Measurements from ENCODE around the gene VWC2.

DNA sequence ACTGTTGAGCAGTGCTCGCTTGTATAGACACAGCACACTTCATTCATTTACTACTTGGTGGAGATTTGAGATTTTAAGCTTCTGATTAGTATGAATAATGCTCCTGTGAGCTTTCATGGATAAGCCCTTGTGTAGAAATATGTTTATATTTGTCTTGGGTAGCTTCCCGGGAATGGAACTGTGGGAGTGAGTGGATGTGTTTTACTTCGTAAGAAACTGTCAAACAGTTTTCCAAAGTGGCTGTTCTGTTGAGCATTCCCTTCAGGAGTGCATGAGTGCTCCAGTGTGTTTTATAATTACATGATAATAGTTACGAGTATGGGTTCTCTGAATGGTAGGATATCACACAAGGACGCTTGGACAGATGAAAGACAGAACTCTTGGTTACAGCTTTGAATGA, 49.4 kb downstream of the VWC2 start:
- no peak for TF ChIP-seq POLR2A (IDR thresholded peaks at IDR 0.05)
- TF ChIP-seq, protein P1, sequence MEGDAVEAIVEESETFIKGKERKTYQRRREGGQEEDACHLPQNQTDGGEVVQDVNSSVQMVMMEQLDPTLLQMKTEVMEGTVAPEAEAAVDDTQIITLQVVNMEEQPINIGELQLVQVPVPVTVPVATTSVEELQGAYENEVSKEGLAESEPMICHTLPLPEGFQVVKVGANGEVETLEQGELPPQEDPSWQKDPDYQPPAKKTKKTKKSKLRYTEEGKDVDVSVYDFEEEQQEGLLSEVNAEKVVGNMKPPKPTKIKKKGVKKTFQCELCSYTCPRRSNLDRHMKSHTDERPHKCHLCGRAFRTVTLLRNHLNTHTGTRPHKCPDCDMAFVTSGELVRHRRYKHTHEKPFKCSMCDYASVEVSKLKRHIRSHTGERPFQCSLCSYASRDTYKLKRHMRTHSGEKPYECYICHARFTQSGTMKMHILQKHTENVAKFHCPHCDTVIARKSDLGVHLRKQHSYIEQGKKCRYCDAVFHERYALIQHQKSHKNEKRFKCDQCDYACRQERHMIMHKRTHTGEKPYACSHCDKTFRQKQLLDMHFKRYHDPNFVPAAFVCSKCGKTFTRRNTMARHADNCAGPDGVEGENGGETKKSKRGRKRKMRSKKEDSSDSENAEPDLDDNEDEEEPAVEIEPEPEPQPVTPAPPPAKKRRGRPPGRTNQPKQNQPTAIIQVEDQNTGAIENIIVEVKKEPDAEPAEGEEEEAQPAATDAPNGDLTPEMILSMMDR (IDR thresholded peaks at IDR 0.05) = no peak

All from ovary (tissue), 3 donors.